Activated naive CD8-positive, alpha-beta T cell treated with anti-CD3 and anti-CD28 coated beads, Interleukin-2, amount 50 U/mL, for 16 hours (primary cell): ENCODE data around the gene BLNK.

Experiments
- DNase-seq: peaks from one replicate; pipeline ENCODE4 v3.0.0-alpha.2; 2020; ENCODE audit warnings: low read depth, low spot score

BLNK gene

GRCh38 chr10:96288151-96288621 lies 16.8 kb upstream of the BLNK start:
- no peak for DNase-seq

- DNase-seq: no peak
Observed at GRCh38 chr10:96287392-96288105, 16.2 kb upstream of the BLNK start.

GRCh38 chr10:96285331-96285752 lies 14.0 kb upstream of the BLNK start:
- no peak for DNase-seq

- DNase-seq: no peak
Observed at GRCh38 chr10:96283756-96284155, 12.4 kb upstream of the BLNK start.

GRCh38 chr10:96283351-96283750 lies 12.0 kb upstream of the BLNK start:
- DNase-seq: no peak

DNA sequence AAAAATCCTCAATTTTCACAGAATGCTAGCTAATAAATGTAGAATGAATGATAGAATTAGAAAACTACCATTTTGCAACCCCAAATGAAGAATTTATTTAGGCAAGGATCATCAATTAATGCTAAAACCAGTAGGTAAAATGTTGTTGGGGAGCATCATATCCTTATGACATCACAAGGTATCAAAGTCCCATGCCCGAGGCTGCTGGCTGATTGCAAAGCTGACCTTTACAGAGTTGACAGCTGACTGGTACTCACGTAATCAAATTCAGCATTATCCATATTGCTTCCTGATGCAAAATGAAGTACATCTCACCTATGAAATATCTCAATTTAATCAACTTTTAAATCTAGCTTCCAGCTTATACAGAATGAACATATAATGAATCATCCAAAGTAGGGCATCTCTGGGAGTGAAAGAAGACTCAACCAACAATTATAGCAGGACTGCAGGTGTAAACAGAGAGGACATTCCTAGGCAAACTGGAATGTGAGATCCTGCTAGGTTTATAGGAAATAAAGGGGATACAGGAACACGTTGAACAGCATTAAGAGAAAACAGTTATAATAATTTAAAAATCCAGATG lies 10.2 kb upstream of the BLNK start:
- no peak for DNase-seq

GRCh38 chr10:96280859-96281258 lies 9.5 kb upstream of the BLNK start:
- DNase-seq: no peak

- no peak for DNase-seq
Observed at GRCh38 chr10:96279191-96279641, 7.8 kb upstream of the BLNK start.

GRCh38 chr10:96276831-96277230 lies 5.5 kb upstream of the BLNK start:
- no peak for DNase-seq

DNA sequence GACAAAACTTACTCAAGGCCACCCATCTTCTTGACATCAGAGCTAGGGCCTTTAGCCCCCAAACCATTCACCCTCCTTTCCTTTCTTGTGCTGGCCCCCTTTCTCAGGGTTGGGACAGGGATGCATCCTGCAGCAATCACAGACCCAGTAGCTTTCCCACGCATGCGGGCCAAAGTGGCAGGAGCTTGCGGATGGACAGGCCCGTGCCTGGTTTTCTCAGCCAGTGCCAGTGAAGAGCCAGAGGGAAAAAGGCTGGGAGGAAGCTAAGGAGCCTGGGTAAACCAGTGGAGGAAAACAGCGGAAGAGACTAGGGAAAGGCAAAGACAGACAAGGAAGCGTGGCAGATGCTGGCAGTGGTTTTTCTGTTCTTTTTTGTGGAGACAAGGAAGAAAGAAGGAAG lies 5.1 kb upstream of the BLNK start:
- DNase-seq: no peak

- DNase-seq: no peak
Observed at GRCh38 chr10:96275685-96276418, 4.5 kb upstream of the BLNK start.

GRCh38 chr10:96272316-96273280 lies 1.2 kb upstream of the BLNK start:
- DNase-seq: no peak

DNA sequence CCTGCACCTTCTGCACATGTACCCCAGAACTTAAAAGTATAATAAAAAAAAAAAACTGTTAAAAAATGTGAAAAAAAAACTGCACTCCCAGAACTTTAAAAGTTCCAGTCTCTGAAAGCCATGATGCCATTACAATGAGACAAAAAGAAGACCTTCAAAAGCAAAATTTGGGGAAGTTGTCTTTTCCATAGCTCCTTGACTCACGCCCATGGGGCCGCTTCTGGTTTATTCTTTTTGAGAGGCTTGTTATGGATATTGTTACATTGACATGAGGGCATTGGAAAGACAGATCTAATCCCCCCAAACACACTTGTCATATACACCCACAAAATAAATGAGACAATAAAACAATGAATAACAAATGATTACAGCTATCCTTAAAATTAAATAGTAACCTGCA lies 798 bp downstream of the BLNK start:
- no peak for DNase-seq

DNA sequence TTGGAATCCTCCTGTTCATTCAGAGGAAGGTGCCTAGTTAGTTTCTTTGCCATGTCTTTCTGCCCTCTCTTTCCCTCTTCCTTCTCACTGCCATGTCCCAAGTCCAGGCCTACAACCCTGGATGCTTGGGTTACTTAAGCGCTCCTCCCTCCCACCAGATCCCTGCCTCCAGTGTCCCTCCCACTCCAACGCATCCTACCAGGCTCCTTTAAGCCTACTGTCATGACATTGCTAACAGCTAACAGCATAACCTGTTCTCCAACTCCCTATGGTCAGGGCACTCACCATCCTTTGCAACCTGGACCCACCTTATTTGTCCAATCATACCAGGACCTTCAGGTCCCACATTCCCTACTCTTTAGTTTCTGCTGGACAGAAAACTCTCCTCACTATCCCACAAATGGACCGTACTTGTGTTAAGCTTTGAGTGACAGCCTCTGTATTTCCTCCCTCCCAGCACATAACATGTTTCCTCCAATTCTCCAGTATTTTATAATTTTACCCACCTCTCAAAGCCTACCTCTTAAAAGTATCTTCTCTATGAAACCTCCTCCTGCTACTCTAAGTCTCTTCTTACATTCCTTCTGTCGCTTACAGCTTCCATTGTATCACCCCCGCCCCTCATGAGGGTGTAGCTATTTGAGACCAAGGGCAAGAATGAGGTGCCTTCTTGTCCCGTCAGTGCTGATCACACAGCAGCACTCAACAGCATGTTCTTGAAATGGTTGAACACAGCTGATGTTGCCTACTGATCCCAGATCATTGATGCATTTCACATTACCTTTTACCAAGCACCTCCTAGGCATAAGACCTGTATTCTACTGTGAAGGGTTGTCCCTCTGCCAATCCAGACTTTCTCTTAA lies 1.7 kb downstream of the BLNK start:
- DNase-seq: no peak

DNA sequence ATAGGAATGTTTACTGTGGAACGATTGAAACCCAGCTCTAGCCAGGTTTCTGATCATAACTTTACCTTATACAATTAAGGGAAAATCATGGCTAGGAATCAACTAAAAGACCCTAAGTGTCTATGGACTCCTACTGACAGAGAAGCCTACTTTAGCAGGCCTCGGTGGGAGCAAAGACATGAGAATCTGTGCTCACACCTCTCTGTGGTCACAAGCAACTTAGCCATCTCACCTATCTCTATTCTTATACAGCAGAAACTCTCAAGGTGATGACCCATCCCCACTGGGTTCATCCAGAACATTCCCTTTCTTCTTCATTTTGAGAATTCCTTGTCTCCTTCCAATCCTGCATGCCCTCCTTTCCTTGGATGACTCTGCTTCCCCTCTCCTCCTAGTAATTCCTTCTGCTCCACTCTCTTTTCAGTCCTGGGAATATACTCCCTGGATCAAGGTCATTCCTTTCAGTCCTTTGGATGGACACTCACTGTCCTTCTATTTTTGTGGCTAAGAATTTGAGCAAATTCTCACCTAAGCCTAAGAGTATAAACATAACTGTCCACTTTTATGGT lies 2.9 kb downstream of the BLNK start:
- DNase-seq: no peak

GRCh38 chr10:96267234-96267705 lies 4.1 kb downstream of the BLNK start:
- no peak for DNase-seq

- DNase-seq: no peak
Observed at GRCh38 chr10:96266118-96266770, 5.1 kb downstream of the BLNK start.

DNA sequence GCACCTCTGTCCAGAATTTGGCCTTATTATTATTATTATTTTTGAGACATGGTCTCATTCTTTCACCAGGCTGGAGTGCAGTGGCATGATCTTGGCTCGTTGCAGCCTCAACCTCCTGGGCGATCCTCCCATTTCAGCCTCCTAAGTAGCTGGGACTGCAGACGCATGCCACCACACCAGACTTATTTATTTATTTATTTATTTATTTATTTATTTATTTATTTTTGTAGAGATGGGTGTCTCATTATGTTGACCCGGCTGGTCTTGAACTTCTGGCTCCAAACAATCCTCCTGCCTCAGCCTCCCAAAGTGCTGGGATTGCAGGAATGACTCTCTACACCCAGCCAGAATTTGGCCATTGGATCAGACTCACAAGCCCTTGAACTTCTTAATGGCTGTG lies 6.4 kb downstream of the BLNK start:
- no peak for DNase-seq

DNA sequence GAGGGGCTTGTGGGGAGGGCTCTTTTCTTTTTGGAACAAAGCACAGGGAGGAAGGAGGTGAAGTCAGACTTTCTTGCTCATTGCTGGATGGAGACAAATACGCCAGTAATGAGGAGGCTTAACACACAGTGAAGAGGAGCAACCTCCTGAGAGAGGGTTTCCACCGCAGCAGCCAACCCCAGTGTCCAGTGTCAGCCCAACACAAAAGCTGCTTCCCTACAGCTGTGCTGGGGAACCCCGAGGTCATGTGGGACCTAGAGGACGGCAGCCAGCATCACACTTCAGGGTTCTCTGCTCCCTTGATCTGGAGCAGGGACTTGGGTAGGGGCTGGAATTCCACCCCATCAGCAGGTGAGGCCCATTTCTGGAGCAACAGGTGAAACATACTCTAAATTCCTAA lies 7.7 kb downstream of the BLNK start:
- no peak for DNase-seq

DNA sequence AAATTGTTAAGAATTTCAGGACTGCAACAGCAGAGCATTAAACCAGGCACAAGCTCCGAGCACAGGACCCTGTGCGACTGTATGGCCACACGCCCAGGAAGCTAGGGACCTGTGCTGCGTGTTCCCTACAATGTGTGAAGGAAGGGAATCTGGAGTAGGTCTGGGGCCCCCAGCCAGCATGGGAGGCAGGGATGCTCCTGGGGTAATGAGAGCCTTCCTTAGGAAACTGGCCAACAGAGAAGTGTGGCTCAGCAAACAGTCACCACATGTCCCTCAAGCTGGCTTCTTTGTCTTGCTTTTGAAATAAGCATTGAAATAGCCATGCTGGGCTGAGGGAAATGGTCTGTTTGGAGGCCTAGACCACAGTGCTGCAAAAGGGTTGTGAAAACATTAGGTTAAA lies 8.2 kb downstream of the BLNK start:
- no peak for DNase-seq
